PC-9 (cell line): Measurements from ENCODE around the gene CDC123.

Experiments used
- EZH2 ChIP-seq: fragments of 200-600 bp; sonication (generic); IDR thresholded peaks from 2 replicates; pipeline ENCODE4 v1.8.0; 2017; ENCODE audit warnings: antibody characterized with exemption, low read depth
- TF ChIP-seq, protein P1 (sequence below): fragments of 200-600 bp; sonication (generic); conservative IDR thresholded peaks from 2 replicates; pipeline ENCODE4 v1.6.1; 2017; ENCODE audit warnings: mixed run types, antibody characterized with exemption, mild to moderate bottlenecking, moderate library complexity

- TF ChIP-seq, protein P1, sequence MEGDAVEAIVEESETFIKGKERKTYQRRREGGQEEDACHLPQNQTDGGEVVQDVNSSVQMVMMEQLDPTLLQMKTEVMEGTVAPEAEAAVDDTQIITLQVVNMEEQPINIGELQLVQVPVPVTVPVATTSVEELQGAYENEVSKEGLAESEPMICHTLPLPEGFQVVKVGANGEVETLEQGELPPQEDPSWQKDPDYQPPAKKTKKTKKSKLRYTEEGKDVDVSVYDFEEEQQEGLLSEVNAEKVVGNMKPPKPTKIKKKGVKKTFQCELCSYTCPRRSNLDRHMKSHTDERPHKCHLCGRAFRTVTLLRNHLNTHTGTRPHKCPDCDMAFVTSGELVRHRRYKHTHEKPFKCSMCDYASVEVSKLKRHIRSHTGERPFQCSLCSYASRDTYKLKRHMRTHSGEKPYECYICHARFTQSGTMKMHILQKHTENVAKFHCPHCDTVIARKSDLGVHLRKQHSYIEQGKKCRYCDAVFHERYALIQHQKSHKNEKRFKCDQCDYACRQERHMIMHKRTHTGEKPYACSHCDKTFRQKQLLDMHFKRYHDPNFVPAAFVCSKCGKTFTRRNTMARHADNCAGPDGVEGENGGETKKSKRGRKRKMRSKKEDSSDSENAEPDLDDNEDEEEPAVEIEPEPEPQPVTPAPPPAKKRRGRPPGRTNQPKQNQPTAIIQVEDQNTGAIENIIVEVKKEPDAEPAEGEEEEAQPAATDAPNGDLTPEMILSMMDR = no peak
- no peak for TF ChIP-seq EZH2
Observed at GRCh38 chr10:12184165-12184564, 11.8 kb upstream of the CDC123 start.
